Measurements from ENCODE around the gene RNF6.

GRCh38 chr13:26213982-26214381, 8.1 kb downstream of the RNF6 start:
- TF ChIP-seq CTCF (IDR thresholded peaks at IDR 0.05): no peak
- TF ChIP-seq POLR2A (IDR thresholded peaks at IDR 0.05): no peak

All from right lobe of liver (tissue), 4 donors.